ENCODE results near the gene SYNPR. TPM values are rescaled to one million over a fixed set of nuclear protein-coding genes. Genes with fewer than 3 reads are reported as not detected.

The SYNPR gene
- total RNA-seq, 1 experiment from 2014 or later: not detected

- POLR2A ChIA-PET (ENCODE audit: unreplicated experiment): no interaction called here
- Histone ChIP-seq H3K9me3 (ENCODE audit: low read length) (no peaks in the 10 kb centered on the region), H3K79me2 (ENCODE audit: low read length) (no peaks in the 10 kb centered on the region), H3K27me3 (ENCODE audit: low read length) (0 out of 2 replicates have a peak, but pooled peaks cover 4% of the 10 kb centered on the region), H3K36me3 (ENCODE audit: low read depth, low read length) (no peaks in the 10 kb centered on the region), H3K4me1 (ENCODE audit: insufficient read depth, low read length) (no peaks in the 10 kb centered on the region), H3K4me3 (ENCODE audit: low read length) (no peak overlapping the region), H4K20me1 (ENCODE audit: low read length) (no peaks in the 10 kb centered on the region), H3K27ac (ENCODE audit: low read length) (no peak overlapping the region), H3K4me2 (ENCODE audit: low read length) (no peak overlapping the region), H2AFZ (ENCODE audit: low read length) (no peak overlapping the region), H3K9ac (ENCODE audit: low read length) (no peak overlapping the region), H3K9me2 (replicated peaks; ENCODE audit: low read length) (no peaks in the 10 kb centered on the region), H3F3A (ENCODE audit: low read length, unreplicated experiment) (no peaks in the 10 kb centered on the region)
- CTCF ChIA-PET: no interaction called here
- ATAC-seq: no peak
- DNase-seq: no peak
- TF ChIP-seq EZH2phosphoT487 (IDR thresholded peaks at IDR 0.05; ENCODE audit: borderline replicate concordance, low read length): no peak
- TF ChIP-seq CTCF (conservative IDR thresholded peaks at IDR 0.05; ENCODE audit: low read depth, low read length): no peak
- TF ChIP-seq EZH2 (IDR thresholded peaks at IDR 0.05; ENCODE audit: low read length, unreplicated experiment): no peak
- intact Hi-C loops (cut with micrococcal nuclease): no loop called here
- no TSS peak for BruUV-seq (replicated peaks)
Observed at GRCh38 chr3:63474828-63475518, 196.9 kb downstream of the SYNPR start.

GRCh38 chr3:63477494-63478129 lies 199.5 kb downstream of the SYNPR start:
- no peak overlapping the region for H3K9ac ChIP-seq (ENCODE audit: low read length)
- no peaks in the 10 kb centered on the region for H3K4me1 ChIP-seq (ENCODE audit: insufficient read depth, low read length)
- ChIA-PET POLR2A (ENCODE audit: unreplicated experiment) (no interaction called here), CTCF (no interaction called here)
- no peak overlapping the region for H3K27ac ChIP-seq (ENCODE audit: low read length)
- no TSS peak for BruUV-seq (replicated peaks)
- DNase-seq (no peak), ATAC-seq (no peak)
- intact Hi-C loops (cut with micrococcal nuclease): no loop called here
- no peak overlapping the region for H3K4me3 ChIP-seq (ENCODE audit: low read length)
- no peaks in the 10 kb centered on the region for H3F3A ChIP-seq (ENCODE audit: low read length, unreplicated experiment)
- no peak overlapping the region for H3K4me2 ChIP-seq (ENCODE audit: low read length)
- 0 out of 2 replicates have a peak, but pooled peaks cover 4% of the 10 kb centered on the region for H3K27me3 ChIP-seq (ENCODE audit: low read length)
- H3K79me2 ChIP-seq (ENCODE audit: low read length): no peaks in the 10 kb centered on the region
- no peaks in the 10 kb centered on the region for H3K9me2 ChIP-seq (replicated peaks; ENCODE audit: low read length)
- TF ChIP-seq EZH2 (IDR thresholded peaks at IDR 0.05; ENCODE audit: low read length, unreplicated experiment) (no peak), EZH2phosphoT487 (IDR thresholded peaks at IDR 0.05; ENCODE audit: borderline replicate concordance, low read length) (no peak), CTCF (conservative IDR thresholded peaks at IDR 0.05; ENCODE audit: low read depth, low read length) (no peak)
- H2AFZ ChIP-seq (ENCODE audit: low read length): no peak overlapping the region
- no peaks in the 10 kb centered on the region for H4K20me1 ChIP-seq (ENCODE audit: low read length)
- no peaks in the 10 kb centered on the region for H3K36me3 ChIP-seq (ENCODE audit: low read depth, low read length)
- H3K9me3 ChIP-seq (ENCODE audit: low read length): no peaks in the 10 kb centered on the region

All from PC-3 (cell line).